ENCODE results near the gene LSM4.

LSM4 gene

DNA sequence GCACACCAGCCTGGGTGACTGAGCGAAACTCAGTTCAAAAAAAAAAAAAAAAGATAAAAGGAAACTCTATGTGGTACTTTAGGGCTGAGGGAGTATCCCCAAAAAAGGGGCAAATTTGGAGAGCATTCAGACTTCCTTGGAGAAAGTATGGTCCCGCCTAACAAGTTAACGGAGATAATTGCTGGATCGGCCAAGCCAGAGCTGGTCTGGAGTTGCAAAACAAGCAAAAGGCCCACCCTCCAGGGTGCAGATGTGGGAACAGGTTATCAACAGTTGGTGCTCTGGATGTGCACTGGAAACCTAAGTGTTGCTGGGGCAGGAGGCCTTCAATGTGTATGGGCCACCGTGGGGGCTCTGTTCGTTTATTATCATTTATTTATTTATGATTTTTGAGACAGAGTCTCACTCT is 51.4 kb downstream of the LSM4 start:
- no peak for DNase-seq

DNA sequence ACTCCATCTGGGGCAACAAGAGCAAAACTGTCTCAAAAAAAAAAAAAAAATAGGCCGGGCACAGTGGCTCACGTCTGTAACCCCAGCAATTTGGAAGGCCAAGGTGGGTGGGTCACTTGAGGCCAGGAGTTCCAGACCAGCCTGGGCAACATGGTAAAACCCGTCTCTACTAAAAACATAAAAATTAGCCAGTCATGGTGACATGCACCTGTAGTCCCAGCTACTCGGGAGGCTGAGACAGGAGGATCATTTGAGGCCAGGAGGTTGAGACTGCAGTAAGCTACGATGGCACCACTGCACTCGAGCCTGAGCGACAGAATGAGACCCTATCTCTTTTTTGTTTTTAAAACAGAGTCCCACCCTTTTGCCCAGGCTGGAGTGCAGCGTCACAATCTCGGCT is 52.5 kb downstream of the LSM4 start:
- DNase-seq: no peak

DNA sequence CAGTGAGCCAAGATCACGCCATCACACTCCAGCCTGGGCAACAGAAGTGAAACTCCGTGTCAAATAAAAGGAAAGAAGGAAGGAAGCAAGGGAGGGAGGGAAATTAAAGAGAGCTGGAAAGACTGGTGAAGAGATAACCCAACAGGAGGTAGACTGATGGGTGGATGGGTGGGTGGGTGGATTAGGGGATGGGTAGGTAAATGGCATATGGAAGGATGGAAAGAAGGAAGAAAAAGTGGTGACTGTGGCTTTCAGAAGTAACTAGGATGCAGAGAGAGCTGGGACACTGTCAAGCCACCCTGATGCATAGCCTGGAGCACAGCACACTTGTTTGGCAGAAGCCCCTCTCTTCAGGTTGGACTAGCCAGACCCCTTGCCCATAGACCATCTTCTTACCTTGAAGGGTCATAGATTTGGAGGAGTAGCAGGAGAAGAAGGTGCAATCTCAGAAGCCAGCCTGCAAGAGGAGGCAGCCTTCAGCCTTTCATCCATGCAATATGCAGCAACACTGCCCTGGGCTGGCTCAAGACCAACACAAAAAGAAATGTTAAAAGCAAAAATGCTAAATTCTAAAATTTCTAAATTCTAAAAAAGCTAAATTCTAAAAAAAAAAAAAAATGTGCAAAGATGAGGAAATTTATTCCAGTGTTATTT is 53.7 kb downstream of the LSM4 start:
- DNase-seq: no peak

DNA sequence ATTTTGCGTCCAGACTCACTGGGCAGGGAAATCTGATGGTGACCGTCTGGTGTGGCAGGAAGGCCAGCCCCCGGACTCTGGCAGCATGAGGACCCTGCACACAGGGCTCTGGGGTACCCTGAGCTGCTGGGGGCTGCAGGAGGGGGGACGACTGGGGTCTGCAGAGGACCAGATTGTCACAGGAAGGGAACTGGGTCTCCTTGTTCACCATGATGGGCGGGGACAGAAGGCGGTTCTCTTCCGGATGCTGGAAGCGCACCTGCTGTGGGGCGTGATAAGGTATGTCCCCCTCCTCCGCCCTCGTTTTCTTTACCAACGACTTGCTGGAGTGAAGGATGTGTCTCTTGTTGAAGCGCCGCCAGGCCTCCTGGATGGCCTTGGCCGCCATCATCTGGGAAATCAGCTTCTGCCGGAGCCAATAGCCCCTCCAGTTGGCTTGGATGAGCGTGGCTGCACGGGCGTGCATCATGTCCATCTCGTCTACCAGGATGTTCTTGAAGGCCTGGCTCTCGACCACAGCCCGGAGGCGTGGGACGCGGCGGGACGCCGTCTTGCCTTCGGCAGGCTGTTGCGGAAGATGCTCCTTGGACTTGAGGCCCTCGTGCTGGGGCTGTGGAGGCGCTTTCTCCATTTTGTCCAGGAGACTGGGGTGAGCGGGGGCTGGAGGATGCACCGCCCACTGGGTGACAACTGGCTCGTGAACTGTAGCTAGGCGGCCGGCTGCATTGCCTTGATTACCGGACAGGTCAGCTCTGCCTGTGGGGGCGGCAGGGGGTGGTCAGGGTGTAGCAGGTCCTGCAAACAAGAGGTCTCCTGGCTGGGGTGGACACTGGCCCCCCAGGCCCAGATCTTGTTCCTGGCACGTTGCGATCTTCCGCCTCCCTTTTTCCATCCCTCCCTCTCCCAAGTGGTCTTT is 55.8 kb downstream of the LSM4 start:
- DNase-seq: no peak

DNA sequence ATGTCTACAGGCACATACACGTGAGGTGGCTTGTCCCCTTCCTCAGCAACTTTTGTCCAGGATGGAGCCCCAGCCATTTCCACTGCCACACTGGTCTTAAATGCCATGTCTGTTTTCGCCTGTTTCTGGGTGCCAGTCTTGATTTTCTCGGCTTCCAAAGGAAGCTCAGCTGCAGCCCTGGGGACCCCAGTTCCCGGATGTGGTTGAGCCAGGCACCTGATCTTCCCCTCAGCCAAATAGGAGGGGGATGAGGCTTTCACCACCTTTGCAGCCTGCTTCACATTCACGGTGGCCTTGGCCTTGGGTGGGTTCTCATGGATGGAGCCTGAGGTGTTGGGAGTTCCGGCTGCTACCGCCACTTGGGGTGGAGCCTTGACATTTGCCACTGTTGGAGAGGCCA is 57.3 kb downstream of the LSM4 start:
- DNase-seq: no peak

DNA sequence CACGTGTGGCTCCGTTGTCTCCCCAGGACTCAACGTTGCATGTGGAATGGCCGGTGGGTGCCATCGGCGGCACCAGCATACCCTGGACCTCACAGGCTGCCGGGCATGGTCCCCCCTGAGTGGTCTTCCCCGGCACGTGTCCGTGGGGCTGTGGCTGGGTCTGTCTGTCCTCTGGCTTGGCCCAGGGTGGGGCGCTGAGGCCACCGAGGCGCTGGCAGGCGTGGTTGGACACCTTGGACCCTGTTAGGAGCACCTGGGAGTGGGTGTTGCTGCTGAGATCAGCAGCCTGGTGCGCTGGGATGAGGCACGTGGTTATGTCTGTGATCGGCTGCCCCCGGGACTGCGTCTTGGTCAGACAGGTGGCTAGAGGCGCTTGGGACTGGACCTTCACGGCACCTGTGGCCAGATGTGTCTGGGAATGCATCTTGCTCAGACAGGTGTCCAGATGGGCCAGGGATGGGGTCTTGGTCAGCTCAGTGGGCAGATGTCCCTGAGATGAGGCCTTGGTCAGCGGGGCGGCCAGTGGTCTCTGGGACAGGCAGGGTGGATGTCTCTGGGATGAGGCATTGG is 57.8 kb downstream of the LSM4 start:
- no peak for DNase-seq

DNA sequence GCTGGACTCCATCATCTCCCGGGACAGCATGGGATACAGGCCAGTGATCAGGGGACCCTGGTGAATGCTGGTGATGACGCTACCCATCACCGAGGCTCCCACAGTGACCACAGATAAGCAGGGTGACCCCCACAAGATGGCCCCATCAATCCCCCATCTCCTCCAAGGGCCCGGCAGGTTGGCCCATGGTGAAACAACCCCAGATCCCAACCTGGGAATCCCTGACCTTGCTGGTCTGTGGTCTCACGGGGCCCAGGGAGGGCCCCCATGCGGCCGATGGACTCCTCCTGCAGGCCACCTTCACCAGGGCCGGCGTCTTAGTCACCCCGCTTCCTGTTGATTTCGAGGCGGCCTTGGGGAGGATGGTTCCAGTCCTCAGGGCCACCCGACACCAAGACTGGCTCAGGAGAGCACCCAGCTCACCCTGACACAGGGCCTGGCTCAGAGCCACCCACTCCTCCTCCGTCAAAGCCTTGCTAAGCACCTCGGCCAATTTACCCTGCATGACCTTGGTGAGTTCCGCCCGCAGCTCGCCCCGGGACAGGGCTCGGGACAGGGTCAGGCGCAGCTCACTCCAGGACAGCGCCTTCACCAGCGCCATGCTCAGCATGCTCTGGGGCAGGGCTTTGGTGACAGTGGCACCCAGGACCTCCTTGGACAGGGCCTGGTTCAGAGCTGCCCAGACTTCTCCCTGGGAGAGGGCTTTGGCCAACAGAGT is 58.6 kb downstream of the LSM4 start:
- no peak for DNase-seq

DNA sequence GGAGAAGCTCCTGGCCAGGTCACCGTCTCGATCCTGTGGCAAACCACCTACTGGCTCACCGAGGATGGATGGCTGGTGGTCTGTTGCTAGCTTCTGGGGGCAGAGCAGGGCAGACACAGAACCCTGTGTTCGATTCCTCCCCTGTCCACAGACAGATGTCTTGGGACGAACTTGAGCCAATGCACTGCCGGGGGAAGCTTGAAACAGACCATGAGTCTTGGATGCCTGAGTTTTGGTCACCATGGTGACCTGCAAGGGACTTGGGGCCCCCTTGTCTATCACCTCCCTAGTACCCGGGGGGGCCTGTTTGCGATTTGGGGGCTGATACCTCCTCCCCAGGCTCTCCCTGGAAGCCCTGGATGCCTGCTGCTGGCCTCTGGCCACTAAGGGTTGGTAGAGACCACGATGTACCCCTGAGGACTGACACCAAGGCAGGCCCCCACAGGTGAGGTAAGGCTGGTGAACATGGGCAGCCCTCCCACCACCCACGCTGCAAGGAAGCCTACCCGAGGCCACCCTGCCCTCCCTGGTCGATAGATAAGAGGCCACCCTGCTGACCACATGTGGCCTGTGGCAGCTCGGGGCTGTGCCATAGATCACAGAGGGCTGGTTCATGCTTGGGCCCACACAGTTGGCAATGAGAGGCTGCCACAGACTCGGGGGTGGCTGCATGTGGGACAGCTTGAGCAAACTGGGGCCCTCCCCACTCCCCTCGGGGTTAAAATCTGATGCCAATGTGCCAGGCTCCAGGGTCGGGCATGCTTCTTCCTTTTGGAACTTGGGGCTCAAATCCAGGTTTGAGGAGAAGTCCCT is 59.3 kb downstream of the LSM4 start:
- DNase-seq: no peak

DNA sequence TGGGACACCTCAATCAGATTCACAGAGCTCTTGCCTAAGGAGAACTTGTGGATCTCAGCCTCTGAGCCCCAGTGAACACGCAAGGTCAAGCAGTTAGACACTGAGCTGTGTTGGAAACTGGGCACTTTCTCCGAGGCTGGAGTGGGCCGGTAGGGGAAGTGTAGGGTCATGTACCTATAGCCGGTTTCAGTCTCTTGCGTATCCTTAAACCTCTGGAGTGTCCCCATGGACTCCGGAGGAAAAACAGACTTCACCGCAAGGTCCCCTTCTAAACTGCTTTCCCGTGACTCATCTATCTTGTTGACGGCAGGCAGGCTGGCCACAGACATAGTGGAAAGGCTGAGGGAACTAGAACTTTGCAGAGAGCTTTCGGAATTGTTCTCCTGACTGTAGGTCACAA is 60.0 kb downstream of the LSM4 start:
- no peak for DNase-seq

DNA sequence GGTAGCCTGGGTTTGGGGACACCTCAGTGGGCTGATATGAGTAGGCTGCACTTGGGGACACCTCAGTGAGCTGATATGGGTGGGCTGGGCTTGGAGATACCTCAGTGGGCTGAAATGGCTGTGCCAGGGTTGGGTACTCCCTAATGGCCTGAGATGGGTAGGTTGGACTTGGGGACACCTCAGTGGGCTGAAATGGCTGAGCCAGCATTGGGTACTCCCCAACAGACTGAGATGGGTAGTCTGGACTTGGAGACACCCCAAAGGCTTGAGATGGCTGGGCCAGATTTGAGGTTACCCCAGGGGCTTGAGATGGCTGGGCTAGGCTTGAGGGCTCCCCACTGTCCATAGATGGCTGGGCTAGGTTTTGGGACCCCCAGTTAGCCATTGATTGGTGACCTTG is 60.7 kb downstream of the LSM4 start:
- DNase-seq: no peak

DNA sequence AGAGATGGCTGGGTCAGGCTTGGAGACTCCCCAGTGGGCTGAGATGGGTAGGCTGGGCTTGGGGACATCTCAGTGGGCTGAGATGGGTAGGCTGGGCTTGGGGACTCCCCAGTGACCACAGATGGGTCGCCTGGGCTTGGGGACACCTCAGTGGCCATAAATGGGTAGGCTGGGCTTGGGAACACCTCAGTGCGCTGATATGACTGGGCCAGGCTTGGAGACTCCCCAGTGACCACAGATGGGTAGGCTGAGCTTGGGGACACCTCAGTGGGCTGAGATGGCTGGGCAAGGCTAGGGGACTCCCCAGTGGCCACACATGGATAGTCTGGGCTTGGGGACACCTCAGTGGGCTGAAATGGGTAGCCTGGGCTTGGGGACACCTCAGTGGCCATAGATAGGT is 61.4 kb downstream of the LSM4 start:
- no peak for DNase-seq

DNA sequence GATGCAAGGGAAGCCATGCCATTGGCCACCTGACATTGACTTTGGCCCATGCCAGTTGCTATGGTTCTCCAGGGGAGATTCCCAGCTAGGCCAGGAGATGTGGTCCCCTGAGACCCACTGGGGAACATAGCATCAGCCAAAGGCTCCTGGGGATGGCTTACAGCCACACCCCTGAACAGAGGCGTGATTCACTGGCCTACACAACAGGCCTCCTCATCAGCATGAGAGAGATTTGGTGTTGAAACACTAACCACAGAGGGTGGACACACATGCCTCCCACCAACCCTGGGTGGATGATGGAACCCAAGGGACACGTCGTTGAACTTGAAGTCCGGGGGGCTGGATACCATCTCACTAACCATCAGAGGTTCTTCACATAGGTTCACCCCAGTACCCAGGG is 63.0 kb downstream of the LSM4 start:
- DNase-seq: no peak

DNA sequence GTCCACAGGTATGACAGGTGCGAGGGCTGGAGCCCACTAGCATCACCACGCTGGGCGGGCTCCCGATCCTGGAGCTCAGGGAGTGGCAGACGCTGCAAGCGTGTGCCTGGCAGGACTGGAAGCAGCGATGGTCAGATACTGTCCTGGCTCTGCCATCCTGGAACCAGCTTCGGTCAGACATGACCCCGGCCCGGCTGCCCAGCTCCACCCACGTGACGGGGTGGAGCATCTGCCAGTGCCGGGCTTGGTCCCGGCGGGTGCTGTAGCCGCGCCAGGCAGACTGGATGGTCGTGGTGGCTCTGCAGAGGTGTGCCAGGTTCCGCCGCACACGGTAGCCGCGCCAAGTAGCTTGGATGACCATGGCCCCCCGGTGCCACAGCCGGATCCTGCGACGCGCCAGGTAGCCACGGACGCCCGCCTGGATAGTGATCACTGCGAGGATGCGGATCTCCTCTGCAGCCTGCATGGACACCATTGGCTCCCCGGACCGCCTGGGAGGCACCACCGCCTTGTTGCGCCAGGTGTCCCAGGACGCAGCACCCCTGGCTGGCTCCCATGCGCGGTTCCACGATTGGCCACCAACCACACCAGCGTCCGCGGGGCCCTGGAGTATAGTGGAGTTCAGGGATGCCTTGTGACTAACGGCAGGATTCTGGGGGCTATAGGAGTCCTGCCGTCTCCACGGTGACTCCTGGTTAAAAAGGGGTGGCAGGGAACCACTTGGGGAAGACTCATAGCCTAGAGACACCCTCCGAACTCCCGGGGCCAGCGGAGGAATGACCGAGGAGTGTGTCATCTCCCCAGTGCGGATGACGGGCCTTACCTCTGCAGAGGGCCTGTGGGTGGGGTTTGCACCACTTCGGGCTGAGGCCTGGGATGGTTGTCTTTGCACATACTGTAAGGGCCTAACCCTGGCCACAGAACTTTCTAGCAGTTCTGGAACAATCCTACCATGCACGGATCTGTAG is 65.1 kb downstream of the LSM4 start:
- no peak for DNase-seq

Data from activated T-cell treated with anti-CD3 and anti-CD28 coated beads, Interleukin-2, amount 50 U/mL, for 48 hours (primary cell).